GM23248 (cell line): ENCODE measurements around the gene EML2.

Experiments
- EZH2 ChIP-seq: fragments of 200-600 bp; sonication (generic); IDR thresholded peaks from 2 replicates; pipeline ENCODE4 v1.6.1; 2018; ENCODE audit warnings: antibody characterized with exemption, mild to moderate bottlenecking; ENCODE audit not compliant: insufficient read depth, poor library complexity, severe bottlenecking
- EZH2phosphoT487 ChIP-seq: fragments of 200-600 bp; sonication (generic); IDR thresholded peaks from 2 replicates; pipeline ENCODE4 v1.6.1; 2018; ENCODE audit warnings: antibody characterized with exemption, moderate library complexity, mild to moderate bottlenecking, low read depth; ENCODE audit not compliant: insufficient read depth

GRCh38 chr19:45595814-45596213, 43.4 kb downstream of the EML2 start:
- TF ChIP-seq EZH2 (no peak), EZH2phosphoT487 (no peak)
